ENCODE results near the gene DOCK7.

Gene DOCK7

DNA sequence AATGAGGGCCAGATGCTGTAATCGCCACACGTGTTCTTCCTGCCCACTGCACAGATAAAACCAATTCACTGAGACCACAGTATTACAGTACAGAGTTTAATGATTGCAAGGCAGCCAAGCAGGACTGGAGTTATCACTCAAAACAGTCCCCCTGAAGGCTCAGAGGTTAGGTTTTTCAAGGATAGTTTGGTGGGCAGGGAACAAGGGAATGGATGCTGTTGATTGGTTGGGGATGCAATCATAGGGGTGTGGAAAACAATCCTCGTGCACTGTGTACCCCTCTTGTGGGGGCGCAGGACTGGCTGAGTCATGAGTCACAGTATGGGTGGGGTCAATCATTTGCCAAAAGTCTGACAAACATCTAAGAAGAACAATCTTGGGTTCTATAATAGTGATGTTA, 263.8 kb downstream of the DOCK7 start:
- TF ChIP-seq, protein P1, sequence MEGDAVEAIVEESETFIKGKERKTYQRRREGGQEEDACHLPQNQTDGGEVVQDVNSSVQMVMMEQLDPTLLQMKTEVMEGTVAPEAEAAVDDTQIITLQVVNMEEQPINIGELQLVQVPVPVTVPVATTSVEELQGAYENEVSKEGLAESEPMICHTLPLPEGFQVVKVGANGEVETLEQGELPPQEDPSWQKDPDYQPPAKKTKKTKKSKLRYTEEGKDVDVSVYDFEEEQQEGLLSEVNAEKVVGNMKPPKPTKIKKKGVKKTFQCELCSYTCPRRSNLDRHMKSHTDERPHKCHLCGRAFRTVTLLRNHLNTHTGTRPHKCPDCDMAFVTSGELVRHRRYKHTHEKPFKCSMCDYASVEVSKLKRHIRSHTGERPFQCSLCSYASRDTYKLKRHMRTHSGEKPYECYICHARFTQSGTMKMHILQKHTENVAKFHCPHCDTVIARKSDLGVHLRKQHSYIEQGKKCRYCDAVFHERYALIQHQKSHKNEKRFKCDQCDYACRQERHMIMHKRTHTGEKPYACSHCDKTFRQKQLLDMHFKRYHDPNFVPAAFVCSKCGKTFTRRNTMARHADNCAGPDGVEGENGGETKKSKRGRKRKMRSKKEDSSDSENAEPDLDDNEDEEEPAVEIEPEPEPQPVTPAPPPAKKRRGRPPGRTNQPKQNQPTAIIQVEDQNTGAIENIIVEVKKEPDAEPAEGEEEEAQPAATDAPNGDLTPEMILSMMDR (IDR thresholded peaks at IDR 0.05; ENCODE audit: low read depth, low read length): no peak
- H3K4me3 ChIP-seq (ENCODE audit: low read depth, low read length): no peak overlapping the region

DNA sequence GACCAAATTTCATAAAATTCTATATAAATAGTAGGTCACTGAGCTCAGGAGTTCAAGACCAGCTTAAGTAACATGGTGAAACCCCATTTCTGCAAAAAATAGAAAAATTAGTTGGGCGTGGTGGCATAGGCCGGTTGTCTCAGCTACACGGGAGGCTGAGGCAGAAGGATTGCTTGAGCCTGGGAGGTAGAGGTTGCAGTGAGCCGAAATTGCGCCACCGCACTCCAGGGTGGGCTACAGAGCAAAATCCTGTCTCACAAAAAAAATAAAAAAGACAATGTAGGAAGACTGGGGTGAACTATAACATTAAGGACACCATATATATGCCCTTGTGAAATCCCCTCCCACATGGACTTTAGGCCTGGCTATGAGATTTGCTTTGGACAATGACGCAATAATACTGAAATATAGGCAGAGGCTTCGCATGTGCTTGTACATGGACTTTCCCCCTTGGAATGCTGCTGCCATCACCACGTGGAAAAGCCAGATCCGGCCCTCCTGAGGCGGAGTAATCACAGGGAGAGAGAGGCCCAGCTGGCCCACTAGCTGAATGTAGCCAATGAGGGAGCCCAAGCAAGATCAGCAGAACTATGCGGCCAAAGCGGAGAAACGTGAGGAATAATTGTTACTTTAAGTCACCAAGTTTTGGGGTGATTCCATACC, 264.5 kb downstream of the DOCK7 start:
- H3K4me3 ChIP-seq (ENCODE audit: low read depth, low read length): no peak overlapping the region
- TF ChIP-seq, protein P1 (IDR thresholded peaks at IDR 0.05; ENCODE audit: low read depth, low read length): no peak

DNA sequence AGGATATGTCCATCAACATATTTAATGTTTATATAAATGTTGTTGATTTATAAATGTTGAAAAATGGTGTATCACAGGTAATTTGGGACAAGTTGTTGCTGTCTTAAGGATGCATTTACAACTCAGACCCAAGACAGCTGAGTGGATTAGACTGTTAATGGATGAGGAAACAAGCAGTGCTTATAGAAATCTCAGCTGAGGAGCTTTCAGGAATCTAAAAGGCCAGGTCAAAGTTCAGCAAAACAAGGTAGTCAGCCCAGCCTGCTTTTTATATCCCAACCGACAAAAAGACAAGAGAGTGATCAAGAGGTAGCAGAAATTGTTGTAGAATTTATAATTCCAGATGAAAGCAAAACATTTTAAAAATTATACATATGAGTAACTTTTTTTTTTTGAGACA, 268.0 kb downstream of the DOCK7 start:
- H3K4me3 ChIP-seq (ENCODE audit: low read depth, low read length): no peak overlapping the region
- TF ChIP-seq, protein P1 (IDR thresholded peaks at IDR 0.05; ENCODE audit: low read depth, low read length): no peak

DNA sequence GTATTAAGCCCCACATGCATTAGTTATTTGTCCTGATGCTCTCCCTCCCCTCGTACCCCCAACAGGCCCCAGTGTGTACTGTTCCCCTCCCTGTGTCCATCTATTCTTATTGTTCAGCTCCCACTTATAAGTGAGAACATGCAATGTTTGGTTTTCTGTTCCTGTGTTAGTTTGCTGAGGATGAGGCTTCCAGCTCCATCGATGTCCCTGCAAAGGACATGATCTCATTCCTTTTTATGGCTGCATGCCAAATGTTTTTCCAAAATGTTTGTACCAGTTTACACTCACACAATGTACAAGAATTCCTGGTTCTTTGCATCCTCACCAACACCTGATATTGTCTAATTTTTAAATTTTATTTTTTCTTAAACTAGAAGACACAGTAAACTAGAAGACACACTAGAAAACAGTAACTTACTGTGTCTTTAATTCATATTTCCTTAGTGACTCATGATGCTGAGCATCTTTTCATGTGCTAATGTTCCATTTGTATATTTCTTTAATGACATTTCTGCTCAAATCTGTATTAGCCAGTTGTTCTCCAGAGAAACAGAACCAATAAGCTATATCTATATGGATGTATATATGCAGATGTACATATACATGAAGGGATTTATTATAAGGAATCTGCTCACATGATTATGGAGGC, 270.7 kb downstream of the DOCK7 start:
- no peak overlapping the region for H3K4me3 ChIP-seq (ENCODE audit: low read depth, low read length)
- TF ChIP-seq, protein P1 (IDR thresholded peaks at IDR 0.05; ENCODE audit: low read depth, low read length): no peak

DNA sequence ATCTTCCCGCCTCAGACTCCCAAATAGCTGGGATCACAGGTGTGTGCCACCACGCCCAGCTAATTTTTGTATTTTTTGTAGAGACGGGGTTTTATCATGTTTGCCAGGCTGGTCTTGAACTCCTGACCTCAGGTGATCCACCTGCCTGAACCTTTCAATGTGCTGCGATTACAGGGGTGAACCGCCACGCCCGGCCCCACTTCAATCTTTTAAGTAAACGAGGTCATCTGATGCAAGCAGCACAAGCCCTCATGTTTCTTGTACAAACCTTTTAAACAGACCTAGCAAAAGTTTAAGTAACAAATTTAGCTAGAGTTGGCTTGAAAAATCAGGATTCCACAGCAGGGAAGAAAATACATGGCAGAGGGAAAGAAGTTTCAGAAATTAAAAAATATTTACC, 272.5 kb downstream of the DOCK7 start:
- H3K4me3 ChIP-seq (ENCODE audit: low read depth, low read length): no peak overlapping the region
- TF ChIP-seq, protein P1 (IDR thresholded peaks at IDR 0.05; ENCODE audit: low read depth, low read length): no peak

DNA sequence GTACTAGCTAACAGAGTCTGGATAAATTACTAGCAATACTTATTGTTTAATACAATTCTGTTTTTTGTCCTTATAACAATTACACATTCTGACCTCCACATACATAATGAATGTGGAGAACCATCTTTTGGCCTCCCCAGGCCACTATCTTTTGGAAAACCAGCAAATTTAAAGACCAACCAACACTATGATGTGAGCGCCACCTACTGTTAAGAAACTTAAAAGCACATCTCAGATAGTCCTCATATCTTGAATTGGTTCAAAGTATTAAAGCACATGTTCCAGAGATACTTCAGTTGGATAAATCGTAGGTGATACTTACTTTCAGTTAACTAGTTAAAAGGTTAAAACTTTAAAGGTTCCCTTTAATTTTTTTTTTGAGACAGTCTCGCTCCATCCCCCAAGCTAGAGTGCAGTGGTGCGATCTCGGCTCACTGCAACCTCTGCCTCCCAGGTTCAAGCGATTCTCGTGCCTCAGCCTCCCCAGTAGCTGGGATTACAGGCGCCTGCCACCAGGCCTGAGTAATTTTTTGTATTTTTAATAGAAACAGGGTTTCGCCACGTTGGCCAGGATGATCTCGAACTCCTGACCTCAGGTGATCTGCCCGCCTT, 280.7 kb downstream of the DOCK7 start:
- no peak overlapping the region for H3K4me3 ChIP-seq (ENCODE audit: low read depth, low read length)
- TF ChIP-seq, protein P1 (IDR thresholded peaks at IDR 0.05; ENCODE audit: low read depth, low read length): peak; percentile 37; the same call in 1 of the 2 replicates

DNA sequence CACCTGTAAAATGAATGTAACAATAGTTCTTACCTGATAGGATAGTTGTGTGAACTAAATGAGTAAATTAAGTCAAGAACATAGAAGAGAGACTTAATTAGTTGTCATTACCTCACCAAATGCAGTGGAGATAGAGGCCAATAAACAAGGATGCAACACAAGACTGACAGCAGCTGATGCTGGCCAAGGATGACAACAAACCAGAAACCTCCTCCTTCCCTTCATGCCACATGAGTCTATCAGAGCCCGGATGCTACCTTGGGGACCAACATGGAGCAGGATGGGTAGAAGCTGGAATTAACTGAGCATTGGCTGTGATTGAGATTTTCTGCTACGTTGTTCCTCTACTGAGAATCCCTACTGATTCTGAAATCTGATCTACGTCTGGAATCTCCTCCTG, 281.6 kb downstream of the DOCK7 start:
- TF ChIP-seq, protein P1 (IDR thresholded peaks at IDR 0.05; ENCODE audit: low read depth, low read length): no peak
- no peak overlapping the region for H3K4me3 ChIP-seq (ENCODE audit: low read depth, low read length)

Measured in WI38 (cell line).